ENCODE measurements around the gene SET. TPM values are rescaled to one million over a fixed set of nuclear protein-coding genes. Genes with fewer than 3 reads are reported as not detected.

SET gene
- total and polyA plus RNA-seq, 2 experiments from 2014 or later = 949 to 1,261 TPM

DNA sequence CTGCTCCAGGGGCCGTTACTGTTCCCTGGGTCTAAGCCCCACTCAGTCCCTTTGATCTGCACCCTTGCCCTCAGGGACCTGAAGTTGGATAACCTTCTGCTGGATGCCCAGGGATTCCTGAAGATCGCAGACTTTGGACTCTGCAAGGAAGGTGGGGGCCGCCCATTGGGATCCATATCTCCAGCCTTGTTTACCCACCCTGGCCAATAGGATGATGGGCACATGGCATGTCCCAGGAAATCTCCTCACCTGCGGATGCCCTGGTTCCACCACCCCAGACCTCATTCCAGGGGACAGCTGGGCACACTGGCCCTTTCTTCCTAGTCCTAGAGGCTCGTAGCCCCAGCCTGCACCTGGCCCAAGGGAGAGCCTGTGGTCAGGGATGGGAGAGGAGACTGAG is 29.5 kb downstream of the SET start (continued):
- TF ChIP-seq, protein P1, sequence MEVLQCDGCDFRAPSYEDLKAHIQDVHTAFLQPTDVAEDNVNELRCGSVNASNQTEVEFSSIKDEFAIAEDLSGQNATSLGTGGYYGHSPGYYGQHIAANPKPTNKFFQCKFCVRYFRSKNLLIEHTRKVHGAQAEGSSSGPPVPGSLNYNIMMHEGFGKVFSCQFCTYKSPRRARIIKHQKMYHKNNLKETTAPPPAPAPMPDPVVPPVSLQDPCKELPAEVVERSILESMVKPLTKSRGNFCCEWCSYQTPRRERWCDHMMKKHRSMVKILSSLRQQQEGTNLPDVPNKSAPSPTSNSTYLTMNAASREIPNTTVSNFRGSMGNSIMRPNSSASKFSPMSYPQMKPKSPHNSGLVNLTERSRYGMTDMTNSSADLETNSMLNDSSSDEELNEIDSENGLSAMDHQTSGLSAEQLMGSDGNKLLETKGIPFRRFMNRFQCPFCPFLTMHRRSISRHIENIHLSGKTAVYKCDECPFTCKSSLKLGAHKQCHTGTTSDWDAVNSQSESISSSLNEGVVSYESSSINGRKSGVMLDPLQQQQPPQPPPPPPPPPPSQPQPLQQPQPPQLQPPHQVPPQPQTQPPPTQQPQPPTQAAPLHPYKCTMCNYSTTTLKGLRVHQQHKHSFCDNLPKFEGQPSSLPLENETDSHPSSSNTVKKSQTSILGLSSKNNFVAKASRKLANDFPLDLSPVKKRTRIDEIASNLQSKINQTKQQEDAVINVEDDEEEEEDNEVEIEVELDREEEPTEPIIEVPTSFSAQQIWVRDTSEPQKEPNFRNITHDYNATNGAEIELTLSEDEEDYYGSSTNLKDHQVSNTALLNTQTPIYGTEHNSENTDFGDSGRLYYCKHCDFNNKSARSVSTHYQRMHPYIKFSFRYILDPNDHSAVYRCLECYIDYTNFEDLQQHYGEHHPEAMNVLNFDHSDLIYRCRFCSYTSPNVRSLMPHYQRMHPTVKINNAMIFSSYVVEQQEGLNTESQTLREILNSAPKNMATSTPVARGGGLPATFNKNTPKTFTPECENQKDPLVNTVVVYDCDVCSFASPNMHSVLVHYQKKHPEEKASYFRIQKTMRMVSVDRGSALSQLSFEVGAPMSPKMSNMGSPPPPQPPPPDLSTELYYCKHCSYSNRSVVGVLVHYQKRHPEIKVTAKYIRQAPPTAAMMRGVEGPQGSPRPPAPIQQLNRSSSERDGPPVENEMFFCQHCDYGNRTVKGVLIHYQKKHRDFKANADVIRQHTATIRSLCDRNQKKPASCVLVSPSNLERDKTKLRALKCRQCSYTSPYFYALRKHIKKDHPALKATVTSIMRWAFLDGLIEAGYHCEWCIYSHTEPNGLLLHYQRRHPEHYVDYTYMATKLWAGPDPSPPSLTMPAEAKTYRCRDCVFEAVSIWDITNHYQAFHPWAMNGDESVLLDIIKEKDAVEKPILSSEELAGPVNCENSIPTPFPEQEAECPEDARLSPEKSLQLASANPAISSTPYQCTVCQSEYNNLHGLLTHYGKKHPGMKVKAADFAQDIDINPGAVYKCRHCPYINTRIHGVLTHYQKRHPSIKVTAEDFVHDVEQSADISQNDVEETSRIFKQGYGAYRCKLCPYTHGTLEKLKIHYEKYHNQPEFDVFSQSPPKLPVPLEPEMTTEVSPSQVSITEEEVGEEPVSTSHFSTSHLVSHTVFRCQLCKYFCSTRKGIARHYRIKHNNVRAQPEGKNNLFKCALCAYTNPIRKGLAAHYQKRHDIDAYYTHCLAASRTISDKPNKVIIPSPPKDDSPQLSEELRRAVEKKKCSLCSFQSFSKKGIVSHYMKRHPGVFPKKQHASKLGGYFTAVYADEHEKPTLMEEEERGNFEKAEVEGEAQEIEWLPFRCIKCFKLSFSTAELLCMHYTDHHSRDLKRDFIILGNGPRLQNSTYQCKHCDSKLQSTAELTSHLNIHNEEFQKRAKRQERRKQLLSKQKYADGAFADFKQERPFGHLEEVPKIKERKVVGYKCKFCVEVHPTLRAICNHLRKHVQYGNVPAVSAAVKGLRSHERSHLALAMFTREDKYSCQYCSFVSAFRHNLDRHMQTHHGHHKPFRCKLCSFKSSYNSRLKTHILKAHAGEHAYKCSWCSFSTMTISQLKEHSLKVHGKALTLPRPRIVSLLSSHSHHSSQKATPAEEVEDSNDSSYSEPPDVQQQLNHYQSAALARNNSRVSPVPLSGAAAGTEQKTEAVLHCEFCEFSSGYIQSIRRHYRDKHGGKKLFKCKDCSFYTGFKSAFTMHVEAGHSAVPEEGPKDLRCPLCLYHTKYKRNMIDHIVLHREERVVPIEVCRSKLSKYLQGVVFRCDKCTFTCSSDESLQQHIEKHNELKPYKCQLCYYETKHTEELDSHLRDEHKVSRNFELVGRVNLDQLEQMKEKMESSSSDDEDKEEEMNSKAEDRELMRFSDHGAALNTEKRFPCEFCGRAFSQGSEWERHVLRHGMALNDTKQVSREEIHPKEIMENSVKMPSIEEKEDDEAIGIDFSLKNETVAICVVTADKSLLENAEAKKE (CRISPR knock-in tag; IDR thresholded peaks at IDR 0.05) = no peak

DNA sequence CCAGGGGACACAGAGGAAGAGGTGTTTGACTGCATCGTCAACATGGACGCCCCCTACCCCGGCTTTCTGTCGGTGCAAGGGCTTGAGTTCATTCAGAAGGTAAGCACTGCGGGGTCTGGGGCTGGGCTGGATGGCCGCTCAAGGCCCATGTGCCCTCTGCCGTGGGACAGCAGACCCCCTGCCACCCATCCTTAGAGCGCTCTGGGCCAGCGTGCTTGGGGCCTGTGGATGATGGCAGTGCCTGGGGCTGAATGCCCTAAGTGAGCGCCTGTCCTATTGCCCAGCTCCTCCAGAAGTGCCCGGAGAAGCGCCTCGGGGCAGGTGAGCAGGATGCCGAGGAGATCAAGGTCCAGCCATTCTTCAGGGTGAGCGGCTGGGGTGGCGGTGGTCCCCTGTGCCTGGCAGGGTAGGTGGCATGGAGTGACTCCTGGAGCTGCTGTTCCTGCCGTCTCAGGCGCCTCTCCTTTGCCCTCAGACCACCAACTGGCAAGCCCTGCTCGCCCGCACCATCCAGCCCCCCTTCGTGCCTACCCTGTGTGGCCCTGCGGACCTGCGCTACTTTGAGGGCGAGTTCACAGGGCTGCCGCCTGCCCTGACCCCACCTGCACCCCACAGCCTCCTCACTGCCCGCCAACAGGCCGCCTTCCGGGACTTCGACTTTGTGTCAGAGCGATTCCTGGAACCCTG is 31.0 kb downstream of the SET start:
- Histone ChIP-seq H3K36me3 (ENCODE audit: insufficient read depth) (no peaks in the 10 kb centered on the region), H3K4me2 (no peak overlapping the region), H3K27ac (ENCODE audit: low read depth) (no peak overlapping the region), H4K20me1 (replicated peaks; ENCODE audit: insufficient read depth) (no peaks in the 10 kb centered on the region; the same call in 1 of the 2 replicates), H2AFZ (no peak overlapping the region), H3K27me3 (ENCODE audit: insufficient read depth) (no peaks in the 10 kb centered on the region), H3F3A (replicated peaks; ENCODE audit: low read depth) (no peaks in the 10 kb centered on the region), H3K9me2 (ENCODE audit: insufficient read depth) (no peaks in the 10 kb centered on the region), H3K4me1 (ENCODE audit: insufficient read depth) (peaks cover 3% of the 10 kb centered on the region), H3K4me3 (no peak overlapping the region), H3K79me2 (replicated peaks; ENCODE audit: insufficient read depth) (no peaks in the 10 kb centered on the region; the same call in 1 of the 2 replicates)
- peak; percentile 44 for DNase-seq (ENCODE audit: low spot score)
- Mint-ChIP-seq H3K36me3 (ENCODE audit: low read depth) (peaks cover 6% of the 10 kb centered on the region), H3K27ac (no peak overlapping the region), H3K4me1 (peaks cover 17% of the 10 kb centered on the region), H3K4me3 (no peak overlapping the region; the same call in 2 of the 3 replicates), H3K9me3 (no peaks in the 10 kb centered on the region; the same call in 2 of the 3 replicates), H3K27me3 (ENCODE audit: insufficient read depth, low read depth, poor library complexity) (peaks cover 27% of the 10 kb centered on the region)
- ATAC-seq = no peak
- TF ChIP-seq, protein P1 (CRISPR knock-in tag; IDR thresholded peaks at IDR 0.05) = no peak
- TF ChIP-seq, protein P2, sequence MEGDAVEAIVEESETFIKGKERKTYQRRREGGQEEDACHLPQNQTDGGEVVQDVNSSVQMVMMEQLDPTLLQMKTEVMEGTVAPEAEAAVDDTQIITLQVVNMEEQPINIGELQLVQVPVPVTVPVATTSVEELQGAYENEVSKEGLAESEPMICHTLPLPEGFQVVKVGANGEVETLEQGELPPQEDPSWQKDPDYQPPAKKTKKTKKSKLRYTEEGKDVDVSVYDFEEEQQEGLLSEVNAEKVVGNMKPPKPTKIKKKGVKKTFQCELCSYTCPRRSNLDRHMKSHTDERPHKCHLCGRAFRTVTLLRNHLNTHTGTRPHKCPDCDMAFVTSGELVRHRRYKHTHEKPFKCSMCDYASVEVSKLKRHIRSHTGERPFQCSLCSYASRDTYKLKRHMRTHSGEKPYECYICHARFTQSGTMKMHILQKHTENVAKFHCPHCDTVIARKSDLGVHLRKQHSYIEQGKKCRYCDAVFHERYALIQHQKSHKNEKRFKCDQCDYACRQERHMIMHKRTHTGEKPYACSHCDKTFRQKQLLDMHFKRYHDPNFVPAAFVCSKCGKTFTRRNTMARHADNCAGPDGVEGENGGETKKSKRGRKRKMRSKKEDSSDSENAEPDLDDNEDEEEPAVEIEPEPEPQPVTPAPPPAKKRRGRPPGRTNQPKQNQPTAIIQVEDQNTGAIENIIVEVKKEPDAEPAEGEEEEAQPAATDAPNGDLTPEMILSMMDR (conservative IDR thresholded peaks at IDR 0.05; ENCODE audit: low read depth in 2 of 2) = peak in 1 of 2 experiments; percentile 41; a peak in 2 of 4 replicates

Data from GM23338 (cell line).